ENCODE results near the gene SMNDC1. TPM values are rescaled to one million over a fixed set of nuclear protein-coding genes. Genes with fewer than 3 reads are reported as not detected.

The SMNDC1 gene
- total and polyA plus RNA-seq, 9 donors = 11.7 to 36.1 (median 28.2) TPM

GRCh38 chr10:110278562-110279406 is 25.9 kb downstream of the SMNDC1 start:
- intact Hi-C loops (cut with DNase I) = loop anchor here (2.0 to 10.0 kb wide), 5 partner anchors 54 to 142 kb away; partner anchors contain the start of gene MXI1 (in 2 of the 4)
- Histone ChIP-seq H3K9me3 (no peaks in the 10 kb centered on the region), H3K27ac (no peak overlapping the region), H3K27me3 (no peaks in the 10 kb centered on the region), H3K36me3 (no peaks in the 10 kb centered on the region), H3K4me3 (no peak overlapping the region), H3K4me1 (ENCODE audit: insufficient read depth) (peaks cover 5% of the 10 kb centered on the region)
- TF ChIP-seq, protein P1, sequence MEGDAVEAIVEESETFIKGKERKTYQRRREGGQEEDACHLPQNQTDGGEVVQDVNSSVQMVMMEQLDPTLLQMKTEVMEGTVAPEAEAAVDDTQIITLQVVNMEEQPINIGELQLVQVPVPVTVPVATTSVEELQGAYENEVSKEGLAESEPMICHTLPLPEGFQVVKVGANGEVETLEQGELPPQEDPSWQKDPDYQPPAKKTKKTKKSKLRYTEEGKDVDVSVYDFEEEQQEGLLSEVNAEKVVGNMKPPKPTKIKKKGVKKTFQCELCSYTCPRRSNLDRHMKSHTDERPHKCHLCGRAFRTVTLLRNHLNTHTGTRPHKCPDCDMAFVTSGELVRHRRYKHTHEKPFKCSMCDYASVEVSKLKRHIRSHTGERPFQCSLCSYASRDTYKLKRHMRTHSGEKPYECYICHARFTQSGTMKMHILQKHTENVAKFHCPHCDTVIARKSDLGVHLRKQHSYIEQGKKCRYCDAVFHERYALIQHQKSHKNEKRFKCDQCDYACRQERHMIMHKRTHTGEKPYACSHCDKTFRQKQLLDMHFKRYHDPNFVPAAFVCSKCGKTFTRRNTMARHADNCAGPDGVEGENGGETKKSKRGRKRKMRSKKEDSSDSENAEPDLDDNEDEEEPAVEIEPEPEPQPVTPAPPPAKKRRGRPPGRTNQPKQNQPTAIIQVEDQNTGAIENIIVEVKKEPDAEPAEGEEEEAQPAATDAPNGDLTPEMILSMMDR (IDR thresholded peaks at IDR 0.05) = no peak
- no peak for TF ChIP-seq EP300 (IDR thresholded peaks at IDR 0.05)
- TF ChIP-seq POLR2A (IDR thresholded peaks at IDR 0.05) = no peak
- 72 to 76% (median 73%) methylated on average over 7 of the region's 7 CpGs for WGBS, 3 donors
- DNase-seq = no peak

GRCh38 chr10:110277591-110277990 is 27.1 kb downstream of the SMNDC1 start:
- WGBS, 3 donors = 97 to 100% (median 99%) methylated on average over 2 of the region's 2 CpGs
- H3K27ac ChIP-seq = no peak overlapping the region
- H3K27me3 ChIP-seq = no peaks in the 10 kb centered on the region
- no peaks in the 10 kb centered on the region for H3K9me3 ChIP-seq
- intact Hi-C loops (cut with DNase I) = loop anchor here in 3 of 4 donors (5.0 to 10.0 kb wide), 4 partner anchors 53 to 140 kb away; partner anchors contain the start of gene MXI1 (in 2 of the 3)
- no peaks in the 10 kb centered on the region for H3K36me3 ChIP-seq
- H3K4me3 ChIP-seq = no peak overlapping the region
- peaks cover 6% of the 10 kb centered on the region for H3K4me1 ChIP-seq (ENCODE audit: insufficient read depth)
- TF ChIP-seq, protein P1 (IDR thresholded peaks at IDR 0.05) = no peak
- TF ChIP-seq EP300 (IDR thresholded peaks at IDR 0.05) = no peak
- TF ChIP-seq POLR2A (IDR thresholded peaks at IDR 0.05) = no peak
- DNase-seq = no peak

- DNase-seq = no peak
- no peaks in the 10 kb centered on the region for H3K27me3 ChIP-seq
- H3K4me1 ChIP-seq (ENCODE audit: insufficient read depth) = peaks cover 4% of the 10 kb centered on the region
- no peak overlapping the region for H3K4me3 ChIP-seq
- 94 to 97% (median 94%) methylated on average over 5 of the region's 5 CpGs for WGBS, 3 donors
- TF ChIP-seq, protein P1 (IDR thresholded peaks at IDR 0.05) = no peak
- TF ChIP-seq EP300 (IDR thresholded peaks at IDR 0.05) (no peak), POLR2A (IDR thresholded peaks at IDR 0.05) (no peak)
- no peaks in the 10 kb centered on the region for H3K36me3 ChIP-seq
- no peak overlapping the region for H3K27ac ChIP-seq
- intact Hi-C loops (cut with DNase I) = loop anchor here in 3 of 4 donors (5.0 to 10.0 kb wide), 4 partner anchors 52 to 139 kb away; partner anchors contain the start of gene MXI1 (in 2 of the 3)
- H3K9me3 ChIP-seq = no peaks in the 10 kb centered on the region
Measured at GRCh38 chr10:110276603-110277002, 28.1 kb downstream of the SMNDC1 start.

DNA sequence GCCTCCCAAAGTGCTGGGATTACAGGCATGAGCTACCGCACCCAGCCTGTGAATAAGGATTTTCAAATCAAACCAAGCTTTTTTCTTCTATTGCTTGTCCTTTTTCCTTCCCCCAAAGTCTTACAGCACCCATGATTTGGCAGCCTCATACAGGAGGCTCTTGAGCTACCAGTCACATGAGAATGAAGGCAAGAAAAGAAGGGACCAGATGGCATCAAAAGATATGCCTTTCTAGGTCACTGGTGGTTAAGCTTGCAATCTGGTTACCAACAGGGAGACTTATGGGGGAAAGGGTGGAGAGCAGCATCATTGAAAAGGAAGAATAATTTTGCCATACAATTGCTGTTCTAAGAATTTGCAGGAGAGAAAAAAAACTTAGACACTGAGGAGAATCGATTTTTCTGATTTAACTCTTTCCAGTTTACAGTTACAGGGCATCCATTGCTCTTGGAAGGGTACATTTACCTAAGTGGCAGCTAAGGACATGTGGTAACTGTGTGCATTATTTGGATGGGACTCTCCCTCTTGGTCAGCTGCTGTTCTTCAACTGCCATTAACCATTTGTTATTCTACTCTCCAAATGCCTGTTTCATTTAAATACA is 29.5 kb downstream of the SMNDC1 start:
- Histone ChIP-seq H3K27me3 (no peaks in the 10 kb centered on the region), H3K4me1 (ENCODE audit: insufficient read depth) (peaks cover 6% of the 10 kb centered on the region), H3K27ac (no peak overlapping the region), H3K9me3 (no peaks in the 10 kb centered on the region), H3K36me3 (no peaks in the 10 kb centered on the region), H3K4me3 (no peak overlapping the region)
- intact Hi-C loops (cut with DNase I) = loop anchor here in 3 of 4 donors (5.0 to 10.0 kb wide), 4 partner anchors 50 to 138 kb away; partner anchors contain the start of gene MXI1 (in 2 of the 3)
- WGBS, 3 donors = 53 to 68% (median 56%) methylated on average over 2 of the region's 2 CpGs
- TF ChIP-seq, protein P1 (IDR thresholded peaks at IDR 0.05) = no peak
- DNase-seq = no peak
